Gastrocnemius medialis (tissue), 4 donors: ENCODE results near the gene SSU72.

ENCODE experiments used
- CTCF ChIP-seq, 5 experiments: fragments of 450-650 bp in 3 of 5; fragments of 200-600 bp in 2 of 5; sonication (generic) in 2 of 5; IDR thresholded peaks in 4 of 5; conservative IDR thresholded peaks in 1 of 5; 1 replicate in 4 of 5; 2 replicates in 1 of 5; pipeline ENCODE4 v1.5.1; 2016 to 2019; ENCODE audit warnings: antibody characterized with exemption in 5 of 5, mild to moderate bottlenecking in 3 of 5, moderate library complexity in 3 of 5
- POLR2A ChIP-seq, 2 donors: fragments of 450-650 bp; IDR thresholded peaks; one replicate each; pipeline ENCODE4 v1.6.1; 2017; ENCODE audit warnings: antibody characterized with exemption in 2 of 2, mild to moderate bottlenecking in 2 of 2, moderate library complexity in 2 of 2

GRCh38 chr1:1538989-1539309, 35.7 kb downstream of the SSU72 start:
- TF ChIP-seq CTCF (IDR thresholded peaks at IDR 0.05 in 4 of 5, conservative IDR thresholded peaks at IDR 0.05 in 1 of 5) = no peak
- no peak for TF ChIP-seq POLR2A (IDR thresholded peaks at IDR 0.05)
